HG03135 (cell line): ENCODE results near the gene EYA2.

ENCODE experiments used
- ATAC-seq: cut with Tn5 transposase; IDR thresholded peaks from one replicate; pipeline ENCODE4 v1.9.1; 2021; ENCODE audit warnings: mild to moderate bottlenecking, moderate library complexity; ENCODE audit not compliant: unreplicated experiment

EYA2 gene

GRCh38 chr20:47237715-47238114, 343.1 kb downstream of the EYA2 start:
- ATAC-seq: no peak
